IPS DF 4.7 (cell line): Measurements from ENCODE around the gene BEND5.

Experiments
- DNase-seq: peaks from one replicate; pipeline ENCODE4 v3.0.0-alpha.2; 2013; ENCODE audit warnings: low spot score; ENCODE audit errors: extremely low read depth

BEND5 gene

DNA sequence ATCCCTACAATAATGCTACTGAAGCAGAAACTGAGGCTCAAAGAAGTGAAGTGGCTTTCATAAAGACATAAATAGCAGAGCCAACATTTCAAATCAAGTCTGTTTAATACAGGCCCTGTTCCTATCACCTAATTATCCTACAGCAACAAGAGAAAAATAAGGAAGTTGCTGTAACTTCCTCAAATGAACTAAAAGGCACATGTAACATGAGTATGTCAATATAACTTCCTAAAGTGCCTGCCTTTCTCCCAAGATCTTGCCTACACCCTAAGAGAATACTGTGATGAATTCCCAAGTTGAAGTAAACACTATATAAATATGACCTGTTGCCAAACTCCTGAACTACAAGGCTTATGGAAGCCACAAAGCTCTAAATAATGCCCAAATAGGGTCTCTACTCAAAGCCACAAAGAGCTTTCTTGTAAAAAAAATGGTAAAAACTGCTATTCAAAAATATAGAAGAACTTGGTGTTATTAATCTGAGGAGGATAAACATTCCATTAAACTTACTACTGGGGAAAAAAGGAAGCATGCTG is 8.6 kb downstream of the BEND5 start:
- DNase-seq, result no peak

DNA sequence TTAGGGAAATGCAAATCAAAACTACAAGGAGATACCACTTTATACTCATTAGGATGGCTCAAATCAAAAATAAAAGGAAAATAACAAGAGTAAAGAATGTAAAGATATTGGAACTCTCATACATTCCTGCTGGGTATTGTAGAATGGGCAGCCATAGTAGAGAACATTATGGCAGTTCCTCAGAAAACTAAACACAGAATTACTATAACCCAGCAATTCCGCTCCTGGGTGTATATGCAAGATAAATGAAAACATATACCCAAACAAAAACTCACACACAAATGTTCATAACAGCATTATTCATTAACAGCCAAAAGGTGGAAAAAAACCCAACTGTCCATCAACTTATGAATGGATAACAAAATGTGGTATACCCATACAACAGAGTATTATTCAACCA is 11.4 kb downstream of the BEND5 start:
- no peak for DNase-seq

DNA sequence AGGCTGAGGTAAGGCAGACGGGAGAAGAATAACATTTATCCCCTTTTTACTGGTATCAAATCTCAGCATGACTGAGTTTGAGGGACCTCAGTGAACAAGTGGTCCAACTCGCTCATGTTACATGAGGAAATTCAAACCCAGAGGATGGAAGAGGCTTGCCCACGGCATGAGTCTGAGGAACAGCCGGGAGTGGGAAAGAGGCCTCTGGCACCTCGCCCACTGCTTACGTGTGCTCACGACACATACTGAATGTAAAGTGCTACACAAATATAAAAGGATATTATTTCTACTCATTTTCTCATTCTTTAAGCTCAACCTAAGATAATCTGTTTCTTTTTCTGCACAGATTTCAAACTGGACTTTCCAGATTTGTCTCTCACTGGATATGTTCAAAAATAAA is 14.7 kb downstream of the BEND5 start:
- no peak for DNase-seq

DNA sequence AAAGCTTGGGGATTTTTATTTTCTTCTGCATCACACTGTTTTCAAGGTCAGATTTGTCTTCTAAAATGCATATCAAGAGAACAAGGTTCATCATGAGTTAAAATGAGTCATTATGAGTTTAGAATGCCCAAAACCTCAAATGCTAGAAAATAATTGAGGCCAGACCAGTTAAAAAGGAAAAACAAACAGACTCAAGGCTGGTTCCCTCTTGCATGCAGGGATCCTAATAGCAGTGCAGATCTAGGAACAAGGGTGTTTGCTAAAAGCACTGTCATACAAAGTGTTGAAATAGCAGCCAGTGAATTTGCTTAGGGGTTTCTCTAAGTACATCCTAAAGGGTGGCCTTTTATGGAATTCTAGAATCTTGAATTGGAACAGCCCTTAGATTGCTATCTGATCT is 15.3 kb downstream of the BEND5 start:
- DNase-seq, result no peak

DNA sequence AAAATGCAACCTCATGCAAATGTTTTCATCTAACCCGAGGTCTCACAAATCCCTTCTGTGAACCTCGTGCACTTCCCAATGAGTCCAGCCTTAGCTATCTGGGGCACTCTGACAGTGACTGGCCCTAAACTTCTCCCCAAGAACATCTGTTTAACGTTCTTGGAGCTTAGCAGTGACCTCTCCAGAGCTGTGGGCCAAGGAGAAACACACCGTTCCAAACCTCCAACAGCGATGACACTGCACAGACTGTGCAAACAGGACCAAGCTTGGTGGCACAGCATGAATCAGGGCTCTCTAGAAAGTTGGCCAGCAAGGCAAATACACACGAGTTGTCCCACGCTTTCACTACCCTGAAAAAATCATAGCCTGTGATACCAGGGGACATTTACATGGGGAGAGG is 15.8 kb downstream of the BEND5 start:
- DNase-seq, result no peak

DNA sequence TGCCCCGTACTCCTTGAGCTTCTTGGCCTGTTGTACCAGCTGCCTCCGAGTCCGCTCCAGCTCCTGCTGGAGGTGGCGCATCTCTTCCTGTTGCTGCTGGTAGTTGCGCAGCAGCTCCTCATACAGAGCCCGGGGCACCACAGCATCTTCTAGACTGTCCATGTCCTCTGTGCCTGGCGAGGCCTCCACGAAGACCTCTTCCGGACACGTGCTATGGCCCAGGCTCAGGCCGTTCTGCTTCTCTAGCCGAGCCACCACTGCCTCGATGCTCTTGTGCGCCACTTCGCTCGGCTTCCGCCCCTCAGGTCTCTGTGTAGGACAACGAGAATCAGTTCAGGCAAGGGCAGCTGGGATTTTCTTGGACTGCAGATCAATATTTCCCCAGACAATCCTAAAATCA is 17.7 kb downstream of the BEND5 start:
- DNase-seq, result no peak

DNA sequence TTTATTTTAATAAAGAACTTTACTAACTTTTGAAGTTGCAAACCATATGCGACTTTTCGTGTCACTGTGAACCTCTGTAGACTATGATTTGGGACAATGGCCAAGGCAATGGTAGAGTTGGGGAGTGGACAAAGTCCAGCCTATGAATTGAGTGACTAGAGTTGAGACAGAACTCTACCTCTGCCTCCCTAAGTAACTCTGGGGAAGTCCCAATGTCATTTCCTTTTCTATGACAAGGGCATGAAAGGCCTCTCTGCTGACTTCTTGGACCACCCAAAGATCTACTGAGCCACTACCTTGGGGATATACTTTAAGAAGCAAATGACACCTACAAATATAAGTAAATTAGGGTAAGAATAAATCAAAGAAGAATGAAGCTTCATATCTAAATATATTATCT is 19.3 kb downstream of the BEND5 start:
- no peak for DNase-seq

DNA sequence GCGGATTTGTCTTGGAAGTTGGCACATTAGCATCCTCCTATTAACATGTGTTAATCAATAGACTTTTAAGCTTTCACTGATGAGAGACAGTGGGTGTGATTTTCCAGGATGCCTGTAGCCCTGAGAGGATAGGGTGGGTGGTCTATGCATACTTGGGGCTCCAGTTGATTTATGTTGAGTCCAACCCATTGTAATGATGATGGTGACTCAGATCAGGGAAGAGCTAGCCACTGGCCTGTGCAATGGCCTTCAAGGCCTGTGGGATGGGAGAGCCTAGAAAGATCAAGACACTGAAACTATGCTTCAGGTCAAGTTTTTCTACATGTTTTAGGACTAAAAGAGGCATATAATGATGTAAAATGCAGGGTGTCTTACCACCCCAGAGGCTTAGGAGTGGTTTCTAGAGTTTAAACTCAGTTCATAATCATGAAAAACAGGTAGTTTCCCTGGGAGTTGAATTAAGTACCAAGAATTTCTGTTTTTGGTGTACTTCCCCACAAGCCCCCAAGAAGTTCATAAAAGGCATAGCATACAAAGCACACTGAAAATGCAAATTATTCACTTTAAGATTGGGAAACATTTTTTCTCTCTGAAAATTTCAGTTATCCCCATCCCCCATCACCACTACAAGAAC is 19.9 kb downstream of the BEND5 start:
- DNase-seq, result no peak

DNA sequence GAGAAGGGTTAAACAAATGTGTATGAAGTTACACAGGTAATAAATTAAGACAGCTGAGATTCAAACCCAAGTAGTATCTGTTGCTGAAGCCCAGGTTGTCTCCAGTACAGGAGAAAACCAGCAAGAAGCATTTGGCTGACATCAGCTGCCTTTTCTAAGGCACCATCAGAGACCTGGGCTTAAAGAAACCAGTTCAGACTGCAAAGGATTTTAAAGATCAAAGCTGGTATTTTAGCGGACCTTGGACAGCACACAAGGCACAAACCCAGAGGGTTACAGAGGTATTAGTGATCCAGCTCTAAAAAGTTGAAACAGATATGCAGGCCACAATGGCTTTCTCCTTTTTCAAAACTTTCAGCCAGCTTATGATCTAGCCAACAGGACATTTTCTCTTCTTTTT is 23.4 kb downstream of the BEND5 start:
- no peak for DNase-seq

DNA sequence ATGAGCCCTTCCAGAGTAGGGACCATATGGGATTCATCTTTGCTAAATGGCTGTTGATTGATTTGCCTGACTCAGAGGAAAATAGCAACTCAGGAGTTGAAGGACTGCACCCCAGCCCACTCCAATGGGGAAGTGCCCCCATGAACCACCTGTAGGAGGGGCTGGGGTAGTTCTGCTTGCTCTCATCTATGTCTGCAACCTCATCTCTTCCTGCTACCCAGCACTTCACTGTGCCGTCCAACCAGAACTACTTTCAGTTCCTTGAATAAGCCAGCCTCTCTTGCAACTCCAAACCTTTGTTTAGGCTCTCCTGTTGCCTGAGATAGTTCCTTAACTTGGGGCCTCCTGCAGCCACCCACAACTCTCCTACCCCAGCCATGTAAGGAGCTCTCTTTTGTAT is 26.6 kb downstream of the BEND5 start:
- no peak for DNase-seq

DNA sequence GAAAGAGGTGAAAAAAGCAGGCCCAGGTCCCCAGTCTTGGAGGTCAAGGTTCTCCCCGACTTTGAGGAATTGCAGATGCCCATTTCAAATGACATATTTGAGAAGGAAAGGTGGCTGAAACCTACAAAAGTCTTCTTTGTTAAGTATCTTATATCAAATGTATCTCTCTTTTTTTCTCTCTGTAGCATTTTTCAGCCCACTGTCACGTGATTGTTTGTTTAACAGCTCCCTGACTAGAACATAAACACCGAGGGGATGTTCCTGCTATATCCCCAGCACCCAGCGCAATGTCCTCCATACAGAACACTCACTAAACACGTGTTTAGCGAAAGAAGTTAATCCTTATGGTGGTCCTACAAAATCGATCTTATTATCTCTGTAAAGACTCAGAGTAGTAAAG is 27.6 kb downstream of the BEND5 start:
- no peak for DNase-seq

DNA sequence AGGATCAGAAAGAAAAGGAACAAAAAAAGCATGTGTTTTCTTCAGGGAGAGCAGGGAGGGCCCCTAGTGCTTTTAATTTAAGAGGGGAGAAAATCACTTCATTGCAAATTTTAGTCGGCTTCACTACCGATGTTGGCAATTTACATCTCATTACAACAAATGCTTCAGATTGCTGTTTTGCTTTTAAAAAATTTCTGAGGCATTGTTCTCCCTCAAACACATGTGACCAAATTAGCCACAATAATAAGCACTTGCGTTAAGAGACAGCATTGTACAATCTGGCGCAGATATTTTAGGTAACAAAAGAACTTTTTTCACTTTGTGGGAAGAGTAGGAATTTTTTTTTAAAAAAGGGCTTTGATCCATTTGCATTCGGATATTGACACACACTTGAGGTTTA is 29.8 kb downstream of the BEND5 start:
- DNase-seq, result no peak

DNA sequence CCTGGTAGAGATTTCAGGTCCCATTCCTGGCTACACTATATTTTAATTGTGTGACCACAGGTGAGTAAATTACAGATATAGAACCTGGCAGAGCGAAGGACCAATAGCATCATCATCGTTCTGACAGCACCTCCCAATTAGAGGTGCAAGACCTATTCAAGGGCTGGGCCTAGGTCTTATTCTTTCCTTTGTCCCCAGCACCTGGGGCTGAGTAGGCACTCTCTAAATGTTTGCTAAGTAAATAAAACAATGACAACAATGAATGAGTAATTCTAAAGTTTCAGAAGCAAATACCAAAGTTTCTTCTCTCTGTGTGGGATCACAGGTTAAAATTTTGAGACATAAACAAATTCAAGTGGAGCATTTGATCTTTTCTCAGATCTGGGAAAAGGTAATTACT is 32.7 kb downstream of the BEND5 start:
- DNase-seq, result no peak

DNA sequence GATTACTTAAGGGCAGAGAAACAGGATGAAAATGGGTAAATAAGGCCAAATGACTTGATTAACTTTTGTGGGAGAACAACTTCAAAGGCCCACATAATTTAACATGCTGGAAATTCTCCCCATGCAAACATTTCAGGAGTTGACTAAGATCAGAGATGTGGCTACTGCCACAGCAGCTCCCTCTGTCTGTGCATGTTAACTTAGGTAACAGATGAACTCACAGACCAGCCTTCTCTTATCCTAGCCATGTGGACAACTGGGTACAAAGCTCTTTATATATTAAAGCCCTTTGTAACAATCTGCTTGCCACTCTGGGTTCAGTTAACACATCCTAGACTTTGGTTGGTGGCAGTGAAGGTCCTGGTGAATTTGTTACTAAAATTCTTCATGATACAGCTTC is 33.2 kb downstream of the BEND5 start:
- DNase-seq, result no peak

DNA sequence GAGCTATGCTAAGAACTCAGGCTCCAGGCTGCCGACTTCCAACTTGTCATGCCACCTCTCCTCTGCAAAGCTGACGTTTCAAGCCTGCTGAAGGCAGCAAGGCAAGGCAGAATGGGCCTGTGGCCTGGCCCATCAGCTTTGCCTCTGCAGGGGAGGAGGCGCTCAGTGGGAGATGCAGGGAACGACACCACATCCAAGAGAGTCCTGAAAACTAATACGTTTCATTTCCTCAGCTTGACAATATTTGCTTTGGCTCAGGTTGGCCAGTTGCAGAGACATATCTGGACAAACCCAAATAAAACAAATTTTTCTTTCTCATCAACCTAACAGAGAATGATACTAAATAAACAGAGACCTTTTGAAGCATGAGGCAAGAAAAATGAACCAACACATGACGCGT is 35.3 kb downstream of the BEND5 start:
- no peak for DNase-seq

DNA sequence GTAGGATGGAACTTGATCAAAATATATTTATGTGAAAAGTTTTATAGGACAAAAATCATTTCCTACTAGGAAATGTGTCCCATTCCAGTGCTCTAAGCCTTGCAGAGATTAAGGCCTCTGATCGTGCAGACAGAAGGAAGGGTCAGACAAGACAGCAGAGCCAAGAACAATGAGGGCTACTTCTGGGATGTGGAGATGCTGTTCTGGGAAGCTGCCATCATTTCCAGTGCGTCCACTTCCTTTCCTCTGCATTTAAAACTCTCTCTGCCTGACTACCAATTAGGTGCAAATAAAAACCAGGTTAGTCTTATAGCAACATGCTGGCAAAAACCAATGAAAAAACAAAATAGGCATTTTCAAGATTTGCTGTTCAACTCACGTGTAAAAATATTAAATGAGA is 36.1 kb downstream of the BEND5 start:
- no peak for DNase-seq

DNA sequence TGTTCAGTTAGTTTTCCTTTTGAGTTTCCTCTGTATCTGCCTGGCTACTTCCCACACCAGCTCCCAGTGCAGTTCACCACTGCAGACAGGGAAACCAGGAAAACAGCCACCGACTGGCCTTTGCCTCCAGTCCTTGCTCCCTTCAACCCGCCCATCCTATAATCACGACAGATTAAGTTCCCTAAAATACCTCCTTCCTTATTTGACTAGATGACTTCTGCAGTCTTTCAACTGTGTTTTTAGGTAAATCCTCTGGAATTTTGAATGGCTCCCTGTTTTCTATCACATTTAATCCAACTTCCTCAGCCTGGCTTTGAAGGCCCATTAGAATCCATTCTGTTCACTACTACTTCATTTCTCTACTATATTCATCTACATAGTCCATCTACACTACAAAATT is 37.6 kb downstream of the BEND5 start:
- DNase-seq, result no peak

DNA sequence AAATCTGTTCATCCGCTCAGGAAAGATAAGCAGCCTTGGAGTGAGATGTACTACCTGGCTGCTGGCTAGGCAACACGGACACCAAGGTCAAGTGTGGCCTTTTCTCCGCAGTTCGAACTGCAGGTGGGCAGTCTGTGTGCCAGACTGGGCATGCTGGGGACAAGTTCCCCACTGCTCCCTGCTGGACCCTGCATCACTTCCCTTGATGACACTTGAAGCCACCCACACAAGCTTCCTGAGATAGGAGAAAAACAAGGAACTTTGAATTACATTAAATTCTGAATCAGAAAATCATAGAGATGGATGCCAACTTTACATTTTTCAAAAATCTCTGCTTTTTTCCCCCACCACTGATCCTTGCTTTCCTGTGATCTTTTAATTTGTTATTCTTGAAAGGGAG is 38.3 kb downstream of the BEND5 start:
- DNase-seq, result no peak

DNA sequence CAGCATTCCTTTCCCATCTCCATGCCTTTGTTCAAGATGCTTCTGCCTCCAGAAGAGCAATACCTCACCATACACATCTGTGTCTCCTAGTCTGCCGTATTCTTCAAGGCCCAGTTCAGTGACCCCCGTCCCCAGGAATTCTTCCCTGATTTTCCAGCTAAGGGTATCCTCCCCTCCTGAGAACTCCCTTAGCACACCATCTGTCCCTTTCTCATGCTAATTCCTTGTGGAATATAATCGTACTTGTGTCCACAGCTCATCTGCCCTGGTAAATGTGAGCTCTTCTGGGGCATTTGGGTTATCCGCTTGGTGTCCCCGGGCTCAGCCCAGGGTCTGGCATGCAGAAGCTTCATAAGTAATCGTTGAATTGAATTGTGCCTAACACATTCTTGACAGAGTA is 40.9 kb downstream of the BEND5 start:
- DNase-seq, result no peak

DNA sequence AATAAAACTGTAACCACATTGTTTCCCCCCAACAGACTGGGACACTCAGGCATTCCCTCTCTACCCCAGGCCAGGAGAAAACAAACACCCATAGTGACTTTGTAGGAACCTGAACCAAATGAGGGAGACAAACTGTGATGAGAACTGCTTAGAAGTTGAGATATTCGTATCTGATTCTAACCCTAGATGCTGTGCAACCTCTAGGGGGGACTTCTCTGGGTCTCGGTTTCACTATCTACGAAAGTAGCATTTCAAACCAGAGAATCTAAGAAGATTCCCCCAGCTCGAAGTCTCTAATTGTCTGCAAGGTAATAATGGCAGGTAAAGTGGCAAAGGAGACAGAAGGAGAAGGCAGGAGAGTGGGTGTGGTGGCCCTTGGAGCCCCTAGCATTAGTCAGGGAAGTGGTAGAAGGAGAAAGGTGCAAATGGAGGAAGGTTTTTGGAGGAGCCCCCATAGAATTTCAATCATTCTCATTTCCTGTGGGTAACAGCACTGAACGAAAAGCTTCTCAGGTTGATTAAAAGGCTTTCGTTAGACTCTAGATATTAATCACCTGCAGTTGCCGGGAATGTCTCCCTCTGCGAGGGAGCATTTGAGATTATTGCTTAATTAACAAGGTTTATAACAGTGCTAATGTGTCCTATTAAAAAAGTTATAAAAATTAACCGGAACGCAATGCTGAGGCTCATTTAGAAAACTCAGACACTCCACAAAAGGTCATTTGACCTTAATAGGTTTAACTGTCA is 46.4 kb downstream of the BEND5 start:
- DNase-seq, result no peak

DNA sequence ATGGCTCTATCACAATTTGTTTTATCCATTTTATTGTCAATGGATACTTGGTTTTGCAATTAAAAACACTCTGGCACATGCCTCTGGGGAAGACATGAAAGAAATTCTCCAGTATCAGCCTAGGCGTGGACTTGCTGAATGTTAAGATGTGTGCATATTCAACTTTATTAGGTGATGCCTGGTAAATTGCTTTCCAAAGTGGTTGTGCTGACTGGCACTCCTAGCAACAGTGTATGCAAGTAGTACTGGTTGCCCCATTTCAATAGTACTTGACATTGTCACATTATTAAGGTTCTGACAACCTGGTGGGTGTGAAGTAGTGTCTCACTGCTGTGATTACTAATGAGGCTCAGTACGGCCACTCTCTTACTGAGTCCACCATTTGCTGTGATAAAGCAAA is 48.1 kb downstream of the BEND5 start:
- DNase-seq, result no peak

DNA sequence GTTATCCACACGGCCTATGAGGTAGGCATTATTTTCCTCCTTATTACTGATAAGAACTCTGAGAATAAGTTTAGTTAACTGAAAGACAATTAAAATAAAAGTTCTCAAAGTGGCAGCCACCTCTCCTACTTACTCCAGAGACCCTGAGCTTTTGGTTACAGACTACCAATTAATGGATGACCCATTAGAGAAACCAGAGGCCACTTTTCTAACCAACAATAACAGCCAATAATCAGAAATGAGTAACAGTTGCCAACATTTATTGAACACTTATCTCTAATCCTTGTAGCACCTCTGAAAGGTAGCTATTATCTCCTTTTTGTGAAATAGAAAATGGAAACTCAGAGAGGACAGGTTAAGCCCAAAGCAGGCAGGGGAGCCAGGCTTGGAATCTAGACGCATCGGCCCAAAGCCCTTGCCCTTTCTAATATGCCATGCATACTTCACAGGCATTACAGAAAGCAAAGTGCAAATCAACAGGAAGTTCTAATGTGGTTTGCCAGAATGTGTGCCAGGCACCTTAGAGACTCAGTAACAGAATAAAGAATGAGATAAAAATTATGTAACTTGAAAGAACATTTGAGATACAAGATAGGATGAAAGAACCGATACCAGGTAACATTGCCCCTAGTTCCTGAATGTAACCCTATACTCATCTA is 50.0 kb downstream of the BEND5 start:
- no peak for DNase-seq

DNA sequence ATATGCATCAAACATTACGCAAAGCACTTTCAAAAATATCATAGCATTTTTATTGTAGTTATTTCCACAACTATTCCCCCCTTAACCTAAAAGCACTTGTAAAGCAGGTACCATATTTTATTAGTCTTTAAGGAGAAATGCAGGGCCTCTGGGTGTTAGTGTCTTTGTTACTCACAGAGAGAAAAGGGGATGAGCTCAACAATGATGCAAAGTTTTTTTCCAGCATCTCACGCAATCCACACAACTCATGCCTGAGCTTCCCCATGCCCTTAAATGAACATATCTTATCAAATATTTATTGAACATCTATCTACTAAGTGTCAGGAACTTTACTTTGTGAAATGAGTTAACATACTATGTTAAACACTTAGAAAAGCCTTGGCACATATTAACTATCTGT is 50.6 kb downstream of the BEND5 start:
- DNase-seq, result no peak
